ENCODE results near the gene NOC2L. TPM values are rescaled to one million over a fixed set of nuclear protein-coding genes. Genes with fewer than 3 reads are reported as not detected.

Gene NOC2L
- total and polyA plus RNA-seq, 9 of the 15 experiments (the other 6 are each of a cell fraction or from before 2014, with no cell fraction given): 4.0 to 410 (median 200) TPM

GRCh38 chr1:974687-975328 is 15.8 kb upstream of the NOC2L start:
- WGBS (ENCODE audit: insufficient coverage, low coverage, missing lambda C conversion rate): 25% methylated on average over 15 of the region's 17 CpGs
- in situ Hi-C loops (cut with MboI) (no loop called here), intact Hi-C loops (cut with micrococcal nuclease) (no loop called here)
- Histone ChIP-seq H3K4me2 (ENCODE audit: insufficient read depth, low read length) (no peak overlapping the region), H3K79me2 (ENCODE audit: control insufficient read depth, insufficient read depth, low read length) (no peaks in the 10 kb centered on the region), H3K27me3 (ENCODE audit: control insufficient read depth in 2 of 2, insufficient read depth in 2 of 2, low read length in 2 of 2) (peaks cover 8 to 55% of the 10 kb centered on the region in 2 experiments; a peak in 4 of 5 replicates), H3K9me1 (ENCODE audit: control insufficient read depth, insufficient read depth, low read length) (no peaks in the 10 kb centered on the region), H3K9ac (ENCODE audit: insufficient read depth in 1 of 2, low read depth in 2 of 2, low read length in 2 of 2) (no peak overlapping the region; a peak in 1 of 4 replicates), H2AFZ (ENCODE audit: low read depth, low read length) (no peak overlapping the region), H3K36me3 (ENCODE audit: control insufficient read depth, insufficient read depth, low read length) (no peaks in the 10 kb centered on the region), H3K9me3 (replicated peaks; ENCODE audit: control insufficient read depth, insufficient read depth, low read depth, low read length) (no peaks in the 10 kb centered on the region), H3K27ac (ENCODE audit: extremely low read depth, low read depth, low read length) (no peak overlapping the region), H4K20me1 (replicated peaks; ENCODE audit: control insufficient read depth, insufficient read depth, low read length) (peaks cover 3% of the 10 kb centered on the region; the same call in 1 of the 2 replicates), H3K4me1 (replicated peaks in 1 of 2; ENCODE audit: control insufficient read depth in 2 of 2, insufficient read depth in 2 of 2, low read length in 2 of 2) (peaks cover 0 to 79% of the 10 kb centered on the region in 2 experiments; a peak in 3 of 5 replicates), H3K4me3 (no peak overlapping the region)
- ChIA-PET POLR2A (interaction anchor here (1.0 to 2.2 kb wide), 2 partner anchors 8 to 10 kb away, joined by 3 to 10 read pairs; partner anchors contain the start of gene PLEKHN1), CTCF (ENCODE audit: low intra/inter-chr PET ratio) (interaction anchor here (1.5 kb wide), 1 partner anchor 105 kb away, joined by 5 read pairs; no protein-coding TSS in a partner anchor)
- ATAC-seq: no peak
- TF ChIP-seq HDAC1 (IDR thresholded peaks at IDR 0.05) (peak in 1 of 2 experiments; percentile 16; a peak in 1 of 4 replicates), NFIX (CRISPR knock-in tag; IDR thresholded peaks at IDR 0.05; ENCODE audit: low read depth) (no peak), SAFB (IDR thresholded peaks at IDR 0.05; ENCODE audit: borderline replicate concordance, low read depth, low read length) (no peak), ZNF354B (CRISPR knock-in tag; IDR thresholded peaks at IDR 0.05) (no peak), SIN3A (IDR thresholded peaks at IDR 0.05; ENCODE audit: borderline replicate concordance in 2 of 2, control insufficient read depth in 1 of 2, low read depth in 2 of 2, low read length in 2 of 2) (no peak), ZNF79 (CRISPR knock-in tag; IDR thresholded peaks at IDR 0.05; ENCODE audit: low read depth) (no peak), NR2C2 (CRISPR knock-in tag; IDR thresholded peaks at IDR 0.05) (peak; percentile 82; the same call in 1 of the 2 replicates), NR2C2 (tag; IDR thresholded peaks at IDR 0.05) (peak; percentile 90), CEBPB (tag; IDR thresholded peaks at IDR 0.05) (no peak), ZNF512 (tag; IDR thresholded peaks at IDR 0.05) (peak; percentile 64; the same call in 1 of the 2 replicates), THRA (IDR thresholded peaks at IDR 0.05) (no peak), ESRRA (IDR thresholded peaks at IDR 0.05; ENCODE audit: borderline replicate concordance, low read depth) (peak; percentile 83), MTA1 (IDR thresholded peaks at IDR 0.05; ENCODE audit: borderline replicate concordance) (no peak), FOXO4 (CRISPR knock-in tag; IDR thresholded peaks at IDR 0.05) (no peak), KAT2B (IDR thresholded peaks at IDR 0.05; ENCODE audit: low read depth, low read length) (no peak), NR2C1 (IDR thresholded peaks at IDR 0.05) (peak; percentile 95), NR2C1 (tag; IDR thresholded peaks at IDR 0.05) (peak; percentile 95), RB1 (IDR thresholded peaks at IDR 0.05; ENCODE audit: low read depth) (no peak), ADNP (tag; IDR thresholded peaks at IDR 0.05) (no peak)
- DNase-seq (ENCODE audit: extremely low read depth in 1 of 4, low spot score in 3 of 4): no peak
- no peak for FAIRE-seq
- BruUV-seq (replicated peaks): no TSS peak
